HepG2 (cell line): ENCODE measurements around the gene MOGAT3. TPM values are rescaled to one million over a fixed set of nuclear protein-coding genes. Genes with fewer than 3 reads are reported as not detected.

ENCODE experiments used
- ATM ChIP-seq: fragments of 450-650 bp; IDR thresholded peaks from 2 replicates; pipeline ENCODE4 v1.7.1; 2017; ENCODE audit warnings: mild to moderate bottlenecking, borderline replicate concordance
- CREBL2 ChIP-seq: sonication (generic); formaldehyde crosslinking; IDR thresholded peaks from 2 replicates; pipeline ENCODE4 v1.8.1; 2023; ENCODE audit warnings: missing genetic modification reagents, mild to moderate bottlenecking, borderline replicate concordance
- CTCF ChIP-seq: sonication (generic); formaldehyde crosslinking; IDR thresholded peaks from 2 replicates; pipeline ENCODE4 v1.5.0; 2020; ENCODE audit warnings: mild to moderate bottlenecking, missing genetic modification reagents, moderate library complexity
- HES4 ChIP-seq: sonication (generic); formaldehyde crosslinking; IDR thresholded peaks from 2 replicates; pipeline ENCODE4 v1.9.0; 2021; ENCODE audit warnings: mild to moderate bottlenecking, missing genetic modification reagents, borderline replicate concordance
- HNRNPUL1 ChIP-seq: fragments of 200-400 bp; formaldehyde crosslinking; IDR thresholded peaks from 2 replicates; pipeline ENCODE4 v1.6.1; 2017; ENCODE audit warnings: low read depth, mild to moderate bottlenecking, low read length, moderate library complexity
- KDM2A ChIP-seq: sonication (generic); formaldehyde crosslinking; IDR thresholded peaks from 2 replicates; pipeline ENCODE4 v1.4.0; 2020; ENCODE audit warnings: low read depth, missing genetic modification reagents, borderline replicate concordance
- MED1 ChIP-seq: sonication (generic); formaldehyde crosslinking; IDR thresholded peaks from 2 replicates; pipeline ENCODE4 v1.4.0; 2020; ENCODE audit warnings: missing genetic modification reagents
- NBN ChIP-seq: fragments of 450-650 bp; conservative IDR thresholded peaks from 2 replicates; pipeline ENCODE4 v1.6.1; 2017
- NFE2 ChIP-seq: sonication (generic); formaldehyde crosslinking; IDR thresholded peaks from 2 replicates; pipeline ENCODE4 v1.4.0; 2020; ENCODE audit warnings: missing genetic modification reagents
- NONO ChIP-seq, 2 experiments: fragments of 450-650 bp in 1 of 2; sonication (generic) in 1 of 2; formaldehyde crosslinking in 1 of 2; IDR thresholded peaks in 1 of 2; conservative IDR thresholded peaks in 1 of 2; 2 replicates each; pipeline versions ENCODE4 v1.6.1 to v1.8.0; 2017 to 2022; ENCODE audit warnings: mild to moderate bottlenecking in 1 of 2, missing genetic modification reagents in 1 of 2, moderate library complexity in 1 of 2
- RFX5 ChIP-seq: IDR thresholded peaks from 2 replicates; pipeline ENCODE4 v1.6.1; 2011; ENCODE audit warnings: low read depth, low read length, improper control_type of control experiment
- SRSF9 ChIP-seq: fragments of 200-400 bp; formaldehyde crosslinking; IDR thresholded peaks from 2 replicates; pipeline ENCODE4 v1.6.1; 2018; ENCODE audit warnings: borderline replicate concordance, mild to moderate bottlenecking, low read depth, low read length; ENCODE audit not compliant: insufficient read depth, poor library complexity, severe bottlenecking
- SUZ12 ChIP-seq: fragments of 150-350 bp; IDR thresholded peaks from 2 replicates; pipeline ENCODE4 v1.6.1; 2014; ENCODE audit warnings: low read depth, low read length
- TGIF2 ChIP-seq: IDR thresholded peaks from 2 replicates; pipeline ENCODE4 v1.6.1; 2016; ENCODE audit warnings: control low read depth, missing compliant biosample characterization
- THYN1 ChIP-seq: sonication (generic); formaldehyde crosslinking; IDR thresholded peaks from 2 replicates; pipeline ENCODE4 v1.8.1; 2023; ENCODE audit warnings: low read depth, mild to moderate bottlenecking, moderate library complexity, missing genetic modification reagents, borderline replicate concordance
- ZBTB21 ChIP-seq: sonication (generic); formaldehyde crosslinking; IDR thresholded peaks from 2 replicates; pipeline ENCODE4 v1.4.0; 2020; ENCODE audit warnings: missing genetic modification reagents
- ZFYVE20 ChIP-seq: sonication (generic); formaldehyde crosslinking; IDR thresholded peaks from 2 replicates; pipeline ENCODE4 v1.8.0; 2023; ENCODE audit warnings: low read depth, mild to moderate bottlenecking, moderate library complexity, missing genetic modification reagents, borderline replicate concordance
- ZNF335 ChIP-seq: sonication (generic); formaldehyde crosslinking; IDR thresholded peaks from 2 replicates; pipeline ENCODE4 v1.4.0; 2020; ENCODE audit warnings: missing genetic modification reagents
- ZNF44 ChIP-seq: sonication (generic); formaldehyde crosslinking; IDR thresholded peaks from 2 replicates; pipeline ENCODE4 v1.5.1; 2020; ENCODE audit warnings: mild to moderate bottlenecking, missing genetic modification reagents
- ZNF513 ChIP-seq: sonication (generic); formaldehyde crosslinking; conservative IDR thresholded peaks from 2 replicates; pipeline ENCODE4 v1.5.0; 2020; ENCODE audit warnings: missing genetic modification reagents
- ZNF546 ChIP-seq: sonication (generic); formaldehyde crosslinking; conservative IDR thresholded peaks from 2 replicates; pipeline ENCODE4 v1.8.1; 2023; ENCODE audit warnings: mild to moderate bottlenecking, missing genetic modification reagents
- ZNF563 ChIP-seq: sonication (generic); formaldehyde crosslinking; IDR thresholded peaks from 2 replicates; pipeline ENCODE4 v1.8.0; 2022; ENCODE audit warnings: mild to moderate bottlenecking, moderate library complexity, missing genetic modification reagents
- ZNF607 ChIP-seq: sonication (generic); formaldehyde crosslinking; IDR thresholded peaks from 2 replicates; pipeline ENCODE4 v1.5.1; 2020; ENCODE audit warnings: missing genetic modification reagents, mild to moderate bottlenecking, borderline replicate concordance
- ZNF691 ChIP-seq: sonication (generic); formaldehyde crosslinking; IDR thresholded peaks from 2 replicates; pipeline ENCODE4 v1.4.0; 2020; ENCODE audit warnings: missing genetic modification reagents, low read depth, mild to moderate bottlenecking, borderline replicate concordance
- ZNF740 ChIP-seq: sonication (generic); formaldehyde crosslinking; IDR thresholded peaks from 2 replicates; pipeline ENCODE4 v1.4.0; 2020; ENCODE audit warnings: missing genetic modification reagents
- ZZZ3 ChIP-seq: sonication (generic); formaldehyde crosslinking; IDR thresholded peaks from 2 replicates; pipeline ENCODE4 v1.4.0; 2020; ENCODE audit warnings: missing genetic modification reagents, mild to moderate bottlenecking, borderline replicate concordance
- polyA plus RNA-seq, 8 experiments: library from polyadenylated mRNA; depleted of rRNA in 3 of 8; stranded (reverse) in 7 of 8; unstranded in 1 of 8; fragments of >200 nt; fragmentation: Illumina TruSeq in 4 of 8; extraction: Trizol in 4 of 8; gene quantifications; 2 replicates each; pipeline versions ENCODE4 v1.2.1 to v1.2.3, GENCODE V29; 2011 to 2016; ENCODE audit warnings: low read depth in 4 of 8, missing spikeins in 1 of 8, mixed read lengths in 1 of 8; ENCODE audit not compliant: insufficient read depth in 1 of 8
- total RNA-seq, 5 experiments: library from RNA; depleted of rRNA; stranded (reverse); fragments of >200 nt; fragmentation: Illumina TruSeq; extraction: Trizol; gene quantifications; 2 replicates each; pipeline ENCODE4 v1.2.3, GENCODE V29; 2016; ENCODE audit warnings: low read depth in 1 of 5

Gene MOGAT3
- total and polyA plus RNA-seq, 2 of the 13 experiments (the other 11 are each of a cell fraction or from before 2014, with no cell fraction given), result 22.5 to 30.5 TPM

- TF ChIP-seq ATM, result no peak
- no peak for TF ChIP-seq ZFYVE20 (CRISPR knock-in tag)
- TF ChIP-seq ZNF740 (CRISPR knock-in tag), result peak; percentile 54
- peak; percentile 90 for TF ChIP-seq MED1
- TF ChIP-seq ZNF563, result no peak; the same call in 1 of the 2 replicates
- no peak for TF ChIP-seq ZNF513 (CRISPR knock-in tag)
- TF ChIP-seq ZNF607 (CRISPR knock-in tag), result peak; percentile 42; the same call in 1 of the 2 replicates
- TF ChIP-seq NBN, result no peak
- no peak for TF ChIP-seq NFE2 (CRISPR knock-in tag)
- TF ChIP-seq SRSF9, result no peak
- TF ChIP-seq ZNF691 (CRISPR knock-in tag), result no peak
- TF ChIP-seq HES4 (CRISPR knock-in tag), result no peak
- TF ChIP-seq NONO (IDR thresholded peaks at IDR 0.05), result no peak
- TF ChIP-seq NONO (CRISPR knock-in tag; conservative IDR thresholded peaks at IDR 0.05), result peak; percentile 59
- TF ChIP-seq THYN1 (CRISPR knock-in tag), result no peak
- TF ChIP-seq ZZZ3, result peak; percentile 19; the same call in 1 of the 2 replicates
- no peak for TF ChIP-seq ZNF44
- TF ChIP-seq ZNF546 (CRISPR knock-in tag), result no peak; the same call in 1 of the 2 replicates
- TF ChIP-seq RFX5, result no peak
- no peak for TF ChIP-seq HNRNPUL1
- TF ChIP-seq SUZ12, result no peak
- no peak for TF ChIP-seq TGIF2 (CRISPR knock-in tag)
- no peak for TF ChIP-seq CREBL2 (CRISPR knock-in tag)
- TF ChIP-seq ZNF335 (CRISPR knock-in tag), result no peak; the same call in 1 of the 2 replicates
- 0 out of 2 replicates have a peak, but pooled peaks have one; percentile 31 for TF ChIP-seq ZBTB21
- TF ChIP-seq CTCF (CRISPR knock-in tag), result no peak
- peak; percentile 38; the same call in 1 of the 2 replicates for TF ChIP-seq KDM2A
Measured at GRCh38 chr7:101200862-101201599, at the start of gene MOGAT3 (continued).
